ENCODE measurements around the gene TCF15.

DNA sequence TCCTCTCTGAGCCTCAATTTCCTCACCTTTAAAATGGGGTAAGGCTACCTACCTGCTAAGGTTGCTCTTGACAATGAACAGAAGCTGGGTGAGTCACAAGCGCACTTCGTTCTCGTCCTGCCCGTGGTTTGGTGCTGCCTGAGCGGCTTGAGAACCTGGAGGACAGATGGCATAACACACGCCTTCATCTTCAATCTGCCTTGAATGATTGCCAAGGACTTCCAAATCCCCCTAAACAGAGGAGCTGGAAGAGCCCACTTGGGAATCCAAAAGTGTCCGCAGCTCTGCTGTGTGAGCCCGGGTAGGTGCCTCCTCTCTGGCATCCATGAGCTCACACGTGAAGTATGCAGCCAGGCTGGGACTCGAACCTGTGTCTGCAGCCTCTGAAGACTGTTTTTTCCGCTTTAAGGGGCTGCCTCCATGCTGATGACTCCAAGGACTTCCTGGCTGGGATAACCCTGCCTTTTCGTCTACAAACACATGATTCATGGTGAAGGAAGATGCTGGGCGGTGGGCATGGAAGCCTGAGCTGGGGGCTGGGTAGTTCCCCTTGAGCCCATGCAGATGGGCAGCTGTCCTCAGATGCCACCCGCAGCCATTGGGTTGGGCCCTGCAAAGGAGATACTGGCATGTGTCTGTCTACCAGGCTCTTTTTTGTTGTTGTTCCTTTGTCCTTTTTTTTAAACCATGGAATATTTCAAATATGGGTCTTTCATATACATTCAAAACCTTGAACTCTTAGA lies 41.3 kb downstream of the TCF15 start:
- TF ChIP-seq, protein P1, sequence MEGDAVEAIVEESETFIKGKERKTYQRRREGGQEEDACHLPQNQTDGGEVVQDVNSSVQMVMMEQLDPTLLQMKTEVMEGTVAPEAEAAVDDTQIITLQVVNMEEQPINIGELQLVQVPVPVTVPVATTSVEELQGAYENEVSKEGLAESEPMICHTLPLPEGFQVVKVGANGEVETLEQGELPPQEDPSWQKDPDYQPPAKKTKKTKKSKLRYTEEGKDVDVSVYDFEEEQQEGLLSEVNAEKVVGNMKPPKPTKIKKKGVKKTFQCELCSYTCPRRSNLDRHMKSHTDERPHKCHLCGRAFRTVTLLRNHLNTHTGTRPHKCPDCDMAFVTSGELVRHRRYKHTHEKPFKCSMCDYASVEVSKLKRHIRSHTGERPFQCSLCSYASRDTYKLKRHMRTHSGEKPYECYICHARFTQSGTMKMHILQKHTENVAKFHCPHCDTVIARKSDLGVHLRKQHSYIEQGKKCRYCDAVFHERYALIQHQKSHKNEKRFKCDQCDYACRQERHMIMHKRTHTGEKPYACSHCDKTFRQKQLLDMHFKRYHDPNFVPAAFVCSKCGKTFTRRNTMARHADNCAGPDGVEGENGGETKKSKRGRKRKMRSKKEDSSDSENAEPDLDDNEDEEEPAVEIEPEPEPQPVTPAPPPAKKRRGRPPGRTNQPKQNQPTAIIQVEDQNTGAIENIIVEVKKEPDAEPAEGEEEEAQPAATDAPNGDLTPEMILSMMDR (IDR thresholded peaks at IDR 0.05; ENCODE audit: control extremely low read depth in 1 of 3, insufficient read depth in 1 of 3, low read depth in 1 of 3, low read length in 3 of 3), result no peak
- TF ChIP-seq CBX5 (IDR thresholded peaks at IDR 0.05; ENCODE audit: low read depth, low read length) (no peak), TAF1 (IDR thresholded peaks at IDR 0.05; ENCODE audit: low read depth, low read length) (no peak), EGR1 (IDR thresholded peaks at IDR 0.05; ENCODE audit: borderline replicate concordance, low read depth, low read length) (no peak), TBP (IDR thresholded peaks at IDR 0.05; ENCODE audit: low read depth, low read length) (no peak), EP300 (IDR thresholded peaks at IDR 0.05; ENCODE audit: borderline replicate concordance in 1 of 2, low read depth in 2 of 2, low read length in 2 of 2) (no peak), SRF (IDR thresholded peaks at IDR 0.05; ENCODE audit: low read depth, low read length) (no peak), CTBP2 (IDR thresholded peaks at IDR 0.05; ENCODE audit: borderline replicate concordance, insufficient read depth, insufficient read length, low read length) (no peak), TCF12 (IDR thresholded peaks at IDR 0.05; ENCODE audit: low read depth, low read length) (no peak), CHD2 (IDR thresholded peaks at IDR 0.05; ENCODE audit: low read length) (no peak), POLR2A (IDR thresholded peaks at IDR 0.05; ENCODE audit: control extremely low read depth in 1 of 2, low read depth in 2 of 2, low read length in 2 of 2) (no peak)

Measured in H1 (cell line).